T-helper 1 cell treated with Interleukin-12 subunit alpha and Interleukin-12 subunit beta and Interleukin-4 antibody, amounts not matched to agents 30 μg/mL and 1 μg/mL, for 36 hours (primary cell): Measurements from ENCODE around the gene SH3TC1.
A peak's percentile ranks its signal among the peaks of the same experiment; 100 is the strongest.

Source experiments
- H3K27ac Mint-ChIP-seq: one replicate; pipeline ENCODE4 v1.8.0; 2021; ENCODE audit warnings: mild to moderate bottlenecking, mixed read lengths
- H3K27me3 Mint-ChIP-seq: one replicate; pipeline ENCODE4 v1.8.0; 2021; ENCODE audit warnings: low read depth, mixed read lengths
- H3K36me3 Mint-ChIP-seq: one replicate; pipeline ENCODE4 v1.8.0; 2021; ENCODE audit warnings: low read depth, mixed read lengths
- H3K4me1 Mint-ChIP-seq: one replicate; pipeline ENCODE4 v1.8.0; 2021; ENCODE audit warnings: low read depth, mixed read lengths
- H3K4me3 Mint-ChIP-seq: one replicate; pipeline ENCODE4 v1.8.0; 2021; ENCODE audit warnings: mild to moderate bottlenecking, moderate library complexity, mixed read lengths
- H3K9me3 Mint-ChIP-seq: one replicate; pipeline ENCODE4 v1.8.0; 2021; ENCODE audit warnings: mixed read lengths

The SH3TC1 gene

DNA sequence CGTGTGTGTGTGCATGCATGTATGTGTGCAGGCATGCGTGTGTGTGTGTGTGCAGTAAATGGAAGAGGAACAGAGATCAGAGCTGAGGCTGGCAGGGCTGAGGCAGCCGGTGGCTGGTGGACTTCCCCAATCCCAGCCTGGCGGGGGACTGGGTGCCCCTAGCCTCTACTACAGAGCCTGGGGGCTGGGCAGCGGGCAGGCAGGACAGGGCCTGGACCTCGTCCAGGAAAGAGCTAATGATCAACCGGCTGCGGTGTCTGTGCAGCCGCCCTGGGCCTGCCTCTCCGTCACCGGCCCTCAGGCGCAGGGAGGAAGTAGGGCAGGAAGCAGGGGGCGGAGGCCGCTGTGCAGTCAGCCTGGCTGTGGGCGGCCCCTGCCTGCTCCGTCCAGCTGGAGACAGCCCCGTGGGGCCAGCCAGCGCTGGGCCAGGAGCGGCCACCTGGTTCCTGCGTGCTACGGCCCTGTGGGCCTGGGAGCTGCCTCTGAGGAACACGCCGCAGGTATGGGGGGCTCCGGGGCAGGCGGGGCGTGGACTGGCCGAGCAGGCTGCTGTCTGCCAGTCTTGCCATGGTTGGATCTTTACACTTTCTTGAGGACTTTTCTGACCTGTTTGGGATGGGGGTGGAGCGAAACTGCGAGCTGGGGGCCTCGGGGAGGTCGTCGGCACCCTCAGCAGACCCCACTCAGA lies at the start of gene SH3TC1:
Gene SH3TC1, plus strand, starts transcription at position 385 of the 688 bp plus-strand sequence. CDS start 5,905 bp downstream, outside the sequence.
- Mint-ChIP-seq H3K27me3 (no peaks in the 10 kb centered on the region), H3K27ac (peak within 1 kb of the TSS; percentile 94), H3K9me3 (no peaks in the 10 kb centered on the region), H3K36me3 (peaks cover 6% of the 10 kb centered on the region), H3K4me1 (peaks cover 35% of the 10 kb centered on the region), H3K4me3 (peak within 1 kb of the TSS; percentile 96)

DNA sequence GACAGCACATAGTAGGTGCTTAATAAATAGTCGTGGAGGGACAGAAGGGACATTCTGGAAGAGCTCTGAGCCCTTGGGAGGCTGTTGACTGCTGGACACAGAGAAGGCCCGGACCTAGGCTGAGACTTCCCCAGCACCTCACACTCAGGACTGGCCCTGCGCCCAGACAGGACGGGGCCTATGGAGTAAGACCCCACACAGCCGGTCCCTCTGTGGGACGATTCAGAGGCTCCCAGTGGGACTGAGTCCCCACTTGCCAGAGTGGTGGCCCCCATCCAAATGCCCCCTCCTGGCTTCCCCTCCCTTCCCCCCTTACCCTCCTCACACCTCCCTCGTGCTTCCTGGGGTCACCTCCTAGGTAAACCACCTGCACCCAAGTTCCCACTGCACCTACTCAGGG lies 49.4 kb upstream of the SH3TC1 start:
- H3K27ac Mint-ChIP-seq = no peak overlapping the region
- H3K27me3 Mint-ChIP-seq = no peaks in the 10 kb centered on the region
- no peaks in the 10 kb centered on the region for H3K36me3 Mint-ChIP-seq
- H3K4me1 Mint-ChIP-seq = no peaks in the 10 kb centered on the region
- H3K9me3 Mint-ChIP-seq = no peaks in the 10 kb centered on the region
- H3K4me3 Mint-ChIP-seq = no peak overlapping the region

DNA sequence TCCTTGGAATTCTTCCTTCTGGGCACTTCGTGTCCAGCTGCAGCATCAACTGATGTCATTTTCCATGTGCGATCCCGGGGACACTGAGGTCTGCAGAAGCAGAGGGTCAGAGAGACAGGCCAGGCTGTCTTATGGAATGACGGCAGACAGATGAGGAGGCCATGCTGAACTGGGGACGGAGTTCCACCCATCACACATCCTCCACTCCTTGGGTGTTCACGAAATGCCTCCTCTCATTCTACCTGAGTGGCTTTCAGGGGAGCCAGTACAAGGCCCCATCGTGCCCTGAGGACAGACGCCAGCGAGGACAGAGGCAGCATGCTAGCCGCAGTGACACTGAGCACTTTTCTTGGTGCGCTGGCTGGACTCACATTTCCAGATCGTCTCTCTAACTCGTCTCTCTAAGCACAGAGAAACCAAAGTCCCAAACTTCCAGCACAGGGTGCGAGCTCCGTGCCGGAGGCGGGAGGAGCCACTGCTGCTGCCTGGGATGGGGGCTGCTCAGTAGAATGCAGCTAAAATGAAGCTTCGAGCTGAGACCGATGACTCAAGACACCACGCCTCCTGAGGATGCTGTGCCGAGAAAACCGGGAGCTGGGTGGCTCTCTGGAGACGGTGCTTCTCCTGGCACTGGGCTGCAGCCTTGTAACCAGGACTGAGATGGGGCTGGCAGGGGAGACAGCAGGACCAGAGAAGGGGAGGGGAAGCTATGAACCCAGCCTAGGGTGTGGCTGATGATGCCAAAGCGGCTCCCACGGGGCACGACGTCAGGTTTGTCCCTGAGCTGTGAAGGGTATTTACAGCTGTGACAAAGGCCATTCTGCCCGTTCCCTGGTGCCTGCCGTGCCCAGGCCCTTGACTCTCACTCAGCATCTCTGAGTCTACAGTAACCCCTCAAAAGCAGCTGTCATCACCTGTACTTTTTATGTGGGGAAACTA lies 48.7 kb upstream of the SH3TC1 start:
- Mint-ChIP-seq H3K27me3 (peaks cover 2% of the 10 kb centered on the region), H3K9me3 (no peaks in the 10 kb centered on the region), H3K4me1 (no peaks in the 10 kb centered on the region), H3K27ac (no peak overlapping the region), H3K4me3 (no peak overlapping the region), H3K36me3 (no peaks in the 10 kb centered on the region)

DNA sequence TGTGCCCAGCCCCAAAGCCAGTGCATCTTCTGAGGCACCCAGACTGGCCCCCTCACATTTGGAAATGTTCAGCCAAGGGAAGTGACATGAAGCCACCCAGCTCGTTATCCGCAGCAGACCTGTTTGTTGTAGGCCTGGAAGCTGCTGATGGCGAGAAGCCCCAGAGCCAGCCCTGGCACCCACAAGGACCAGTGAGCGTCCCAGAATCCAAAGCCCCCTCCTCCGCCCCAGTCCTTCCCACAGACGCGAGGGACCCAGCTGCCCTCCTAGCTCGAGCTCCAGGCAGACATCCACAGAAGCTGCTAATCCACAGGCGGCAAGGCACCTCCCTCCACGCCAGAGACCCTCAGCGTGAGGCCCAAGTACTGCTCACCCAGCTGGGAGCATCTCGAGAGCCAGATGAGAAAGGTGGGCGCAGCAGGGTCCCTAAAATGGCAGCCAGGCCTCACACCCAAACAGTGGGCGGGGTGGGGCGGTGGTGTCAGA lies 47.9 kb upstream of the SH3TC1 start:
- Mint-ChIP-seq H3K4me1 (no peaks in the 10 kb centered on the region), H3K36me3 (no peaks in the 10 kb centered on the region), H3K4me3 (no peak overlapping the region), H3K27me3 (peaks cover 6% of the 10 kb centered on the region), H3K9me3 (no peaks in the 10 kb centered on the region), H3K27ac (no peak overlapping the region)

DNA sequence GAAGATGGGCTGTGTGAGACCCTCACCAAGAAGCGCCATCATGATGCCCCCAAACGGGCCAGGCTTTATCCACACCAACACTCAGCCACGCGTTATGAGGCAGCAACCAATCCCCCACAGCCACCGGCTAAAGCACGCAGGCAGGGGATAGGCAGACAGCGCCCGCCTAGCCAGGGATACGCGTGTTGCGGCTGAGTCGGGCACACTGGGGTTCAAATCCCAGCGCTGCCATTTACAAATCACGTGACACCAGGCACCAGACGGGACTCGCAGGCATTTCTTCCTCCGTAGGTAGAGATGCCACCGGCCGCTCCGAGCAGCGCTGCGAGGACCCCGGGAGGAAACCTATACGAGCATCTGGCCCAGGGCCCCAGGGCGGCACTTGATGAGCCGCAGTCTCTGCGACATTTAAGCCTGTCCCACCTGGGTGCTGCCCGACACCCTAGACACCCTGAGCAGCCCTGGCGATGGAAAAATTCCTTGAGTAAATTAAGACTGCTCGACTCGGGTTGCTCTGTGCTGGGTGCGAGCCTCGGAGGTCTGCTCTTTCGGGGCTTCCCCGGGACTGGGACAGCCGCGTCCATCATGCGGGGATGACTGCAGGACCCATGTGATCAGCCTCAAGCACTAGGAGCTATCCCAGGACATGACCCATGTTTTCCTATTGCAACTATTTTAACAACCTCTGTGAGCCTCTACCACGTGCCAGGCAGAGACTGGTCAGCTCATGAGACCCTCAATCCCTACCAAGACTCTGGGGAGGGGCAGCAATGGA lies 46.8 kb upstream of the SH3TC1 start:
- H3K4me1 Mint-ChIP-seq = no peaks in the 10 kb centered on the region
- no peaks in the 10 kb centered on the region for H3K36me3 Mint-ChIP-seq
- no peaks in the 10 kb centered on the region for H3K9me3 Mint-ChIP-seq
- H3K27me3 Mint-ChIP-seq = peaks cover 16% of the 10 kb centered on the region
- H3K4me3 Mint-ChIP-seq = no peak overlapping the region
- H3K27ac Mint-ChIP-seq = no peak overlapping the region

DNA sequence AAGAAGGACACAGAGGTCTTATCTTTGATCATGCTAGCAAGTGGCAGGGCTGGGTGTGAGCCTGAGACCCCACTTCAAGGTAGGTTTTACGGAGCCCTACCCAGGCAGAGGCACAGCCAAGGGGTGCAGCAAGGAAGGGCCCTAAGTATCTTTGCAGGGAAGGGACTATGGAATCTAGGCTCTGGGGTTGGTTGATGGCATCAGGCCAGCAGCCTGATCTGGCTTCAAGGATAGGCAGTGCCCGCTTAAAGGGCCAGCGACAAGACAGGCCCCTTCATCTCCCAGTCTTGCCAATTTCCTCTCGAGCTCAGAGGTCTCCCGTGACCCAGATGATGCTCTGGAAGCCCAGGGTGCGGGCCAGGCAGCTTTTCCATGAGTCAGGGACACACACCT lies 46.2 kb upstream of the SH3TC1 start:
- Mint-ChIP-seq H3K4me1 (no peaks in the 10 kb centered on the region), H3K27ac (no peak overlapping the region), H3K27me3 (peaks cover 20% of the 10 kb centered on the region), H3K9me3 (no peaks in the 10 kb centered on the region), H3K36me3 (no peaks in the 10 kb centered on the region), H3K4me3 (no peak overlapping the region)

DNA sequence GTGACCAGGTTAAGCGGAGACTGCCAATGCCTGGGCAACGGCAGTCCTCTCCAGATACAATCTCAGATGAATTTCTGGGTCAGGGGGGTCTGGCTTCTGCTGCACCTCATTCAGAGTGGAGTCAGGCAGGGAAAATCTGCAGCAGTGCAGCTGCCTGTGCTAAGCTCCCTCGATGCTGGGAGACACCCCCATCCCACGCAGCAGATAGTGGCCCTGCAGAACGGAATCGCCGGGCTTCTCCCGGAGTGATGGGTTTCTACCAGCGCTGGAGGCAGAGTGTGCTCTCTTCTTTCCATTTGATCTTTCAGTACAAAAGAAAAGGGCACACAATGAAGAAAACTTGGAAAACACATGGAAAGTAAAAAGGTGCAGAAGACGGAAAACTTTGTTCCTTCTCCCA lies 45.6 kb upstream of the SH3TC1 start:
- no peak overlapping the region for H3K4me3 Mint-ChIP-seq
- no peaks in the 10 kb centered on the region for H3K9me3 Mint-ChIP-seq
- H3K27me3 Mint-ChIP-seq = peaks cover 20% of the 10 kb centered on the region
- H3K27ac Mint-ChIP-seq = no peak overlapping the region
- H3K36me3 Mint-ChIP-seq = no peaks in the 10 kb centered on the region
- H3K4me1 Mint-ChIP-seq = no peaks in the 10 kb centered on the region

DNA sequence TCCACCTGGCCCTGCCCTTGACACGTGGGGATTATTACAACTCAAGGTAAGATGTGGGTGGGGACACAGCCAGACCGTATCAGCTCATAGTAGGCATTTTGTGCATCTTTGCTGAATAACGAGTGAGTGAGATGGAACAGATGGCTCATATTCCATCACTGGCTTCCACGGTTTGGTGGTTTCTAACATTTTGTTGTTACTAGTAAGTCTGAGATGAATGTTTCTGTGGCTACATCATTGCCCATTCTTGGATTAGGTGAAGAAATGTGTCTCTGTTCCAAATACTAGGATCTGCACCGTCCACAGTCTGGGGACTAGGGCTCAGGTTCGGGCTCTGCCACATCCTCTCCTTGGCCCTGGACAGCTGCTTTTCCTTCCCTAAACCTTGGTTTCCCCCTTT lies 44.0 kb upstream of the SH3TC1 start:
- H3K36me3 Mint-ChIP-seq = peaks cover 3% of the 10 kb centered on the region
- no peak overlapping the region for H3K27ac Mint-ChIP-seq
- no peak overlapping the region for H3K4me3 Mint-ChIP-seq
- peaks cover 31% of the 10 kb centered on the region for H3K27me3 Mint-ChIP-seq
- H3K9me3 Mint-ChIP-seq = no peaks in the 10 kb centered on the region
- peaks cover 10% of the 10 kb centered on the region for H3K4me1 Mint-ChIP-seq

DNA sequence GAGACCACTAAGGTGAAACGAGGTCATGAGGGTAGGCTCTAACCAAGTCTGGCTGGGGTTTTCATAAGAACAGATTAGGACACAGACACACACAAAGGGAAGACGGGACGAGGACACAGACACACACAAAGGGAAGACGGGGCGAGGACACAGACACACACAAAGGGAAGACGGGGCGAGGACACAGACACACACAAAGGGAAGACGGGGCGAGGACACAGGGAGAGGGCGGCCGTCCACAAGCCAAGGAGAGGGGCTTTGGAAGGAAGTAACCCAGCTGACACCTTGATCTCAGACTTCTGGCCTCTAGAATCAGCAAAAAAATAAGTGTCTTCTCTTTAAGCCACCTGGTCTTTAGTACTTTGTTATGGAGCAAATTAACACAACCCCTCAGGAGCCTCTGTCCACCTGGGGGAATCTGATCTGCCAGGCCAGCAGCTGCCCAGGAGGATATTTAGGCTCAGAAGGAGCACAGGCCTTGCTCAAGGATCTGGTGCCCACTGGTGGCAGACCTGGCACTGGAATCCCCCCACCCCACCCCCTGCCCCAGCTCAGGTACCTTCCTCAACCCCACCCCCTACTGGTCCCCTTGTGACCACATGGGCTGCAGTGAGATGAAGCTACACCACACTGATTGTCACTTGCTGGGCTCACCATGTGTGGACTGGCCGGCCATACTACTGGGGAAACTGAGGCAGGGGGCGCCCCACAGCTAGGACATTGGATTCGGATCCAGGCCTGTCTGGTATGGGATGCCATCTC lies 43.2 kb upstream of the SH3TC1 start:
- Mint-ChIP-seq H3K4me1 (peaks cover 10% of the 10 kb centered on the region), H3K4me3 (peak overlapping the region; percentile 51), H3K9me3 (no peaks in the 10 kb centered on the region), H3K36me3 (peaks cover 3% of the 10 kb centered on the region), H3K27ac (no peak overlapping the region), H3K27me3 (peaks cover 31% of the 10 kb centered on the region)

DNA sequence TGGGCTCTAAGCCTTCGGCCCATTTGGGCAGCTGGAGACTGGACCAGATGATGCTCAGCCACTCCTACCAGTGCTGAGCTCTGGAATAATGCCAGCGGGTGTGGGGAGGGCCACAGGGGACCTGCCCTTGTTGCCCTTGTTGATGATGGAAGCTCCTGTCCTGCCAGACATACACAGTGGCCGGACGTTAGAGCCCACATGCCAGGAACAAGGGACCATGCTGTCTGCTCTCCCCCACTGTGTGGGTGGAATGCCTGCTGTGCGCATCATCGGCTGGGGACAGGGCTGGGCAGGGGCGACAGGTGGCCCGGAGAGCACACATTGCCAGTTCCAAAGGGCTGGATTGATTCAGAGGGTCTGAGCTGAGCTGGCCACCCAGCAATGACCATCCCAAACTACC lies 42.5 kb upstream of the SH3TC1 start:
- H3K27ac Mint-ChIP-seq = no peak overlapping the region
- no peak overlapping the region for H3K4me3 Mint-ChIP-seq
- H3K4me1 Mint-ChIP-seq = peaks cover 10% of the 10 kb centered on the region
- peaks cover 31% of the 10 kb centered on the region for H3K27me3 Mint-ChIP-seq
- H3K36me3 Mint-ChIP-seq = peaks cover 3% of the 10 kb centered on the region
- H3K9me3 Mint-ChIP-seq = no peaks in the 10 kb centered on the region

DNA sequence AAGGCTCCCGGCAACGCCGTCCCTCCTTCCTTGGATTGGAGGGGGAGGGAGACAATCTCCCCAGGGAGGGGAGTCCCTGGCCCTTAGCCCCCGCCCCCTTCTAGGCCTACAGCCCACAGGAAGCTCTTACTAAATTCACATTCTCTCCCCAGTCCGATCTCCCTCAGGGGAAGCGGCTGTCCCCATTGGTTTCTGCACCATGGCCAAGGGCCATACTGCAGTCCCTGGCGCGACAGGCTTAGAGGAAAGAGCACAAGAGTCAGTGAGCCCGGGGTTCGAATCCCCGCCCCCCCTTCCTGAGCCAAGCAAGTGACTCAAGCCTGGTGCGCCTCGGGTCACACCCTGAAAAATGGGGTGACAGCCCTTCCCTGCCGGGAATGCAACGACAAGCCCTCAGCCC lies 41.6 kb upstream of the SH3TC1 start:
- Mint-ChIP-seq H3K4me3 (peak overlapping the region; percentile 28), H3K27me3 (peaks cover 31% of the 10 kb centered on the region), H3K9me3 (no peaks in the 10 kb centered on the region), H3K36me3 (peaks cover 3% of the 10 kb centered on the region), H3K27ac (peak overlapping the region; percentile 41), H3K4me1 (peaks cover 10% of the 10 kb centered on the region)

DNA sequence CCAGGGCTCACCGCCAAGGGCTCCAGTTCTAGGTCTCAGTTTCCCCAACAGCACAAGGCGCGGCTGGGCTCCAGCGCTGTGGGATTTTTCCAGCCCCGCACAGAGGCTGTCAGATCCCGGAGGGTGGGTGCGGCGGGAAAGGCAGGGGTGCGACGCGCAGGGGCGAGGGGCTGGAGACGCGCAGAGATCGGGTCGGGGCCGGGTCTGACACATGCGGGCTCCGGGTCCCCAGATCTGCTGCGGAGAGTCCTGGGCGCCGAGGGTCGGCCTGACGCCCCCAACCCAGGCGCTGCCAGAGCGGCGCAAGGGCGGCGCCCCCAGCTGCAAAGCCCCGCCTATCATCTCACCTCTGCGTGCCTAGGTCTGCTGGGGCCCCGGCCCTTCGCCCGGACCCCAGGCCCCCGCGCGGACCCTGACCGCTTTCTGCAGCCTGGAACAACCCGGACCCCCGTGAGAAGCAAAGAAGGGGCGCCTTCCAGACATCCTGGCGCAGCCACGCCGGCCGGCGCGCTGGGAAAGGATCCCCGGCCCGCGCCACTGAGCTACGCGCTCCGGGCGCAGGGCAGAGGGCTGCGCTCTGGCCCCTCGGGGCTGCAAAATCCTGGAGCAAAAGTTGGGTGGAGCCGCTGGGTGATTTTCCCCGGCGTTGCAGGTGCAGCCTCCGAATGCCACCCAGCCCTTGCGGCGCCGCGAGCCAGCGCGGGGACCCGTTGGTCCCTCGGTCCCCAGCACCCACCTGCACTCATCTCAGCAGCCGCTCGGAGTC lies 41.0 kb upstream of the SH3TC1 start:
- no peak overlapping the region for H3K27ac Mint-ChIP-seq
- H3K36me3 Mint-ChIP-seq = peaks cover 3% of the 10 kb centered on the region
- peaks cover 31% of the 10 kb centered on the region for H3K27me3 Mint-ChIP-seq
- H3K4me3 Mint-ChIP-seq = peak overlapping the region; percentile 40
- peaks cover 10% of the 10 kb centered on the region for H3K4me1 Mint-ChIP-seq
- H3K9me3 Mint-ChIP-seq = no peaks in the 10 kb centered on the region
